Endothelial cell of umbilical vein (primary cell): ENCODE data around the gene S100A5.
A peak's percentile ranks its signal among the peaks of the same experiment; 100 is the strongest.

Source experiments
- EZH2 ChIP-seq: IDR thresholded peaks from 2 replicates; pipeline ENCODE4 v1.6.1; 2012; ENCODE audit warnings: borderline replicate concordance, low read depth, mild to moderate bottlenecking, moderate library complexity, low read length, inconsistent platforms; ENCODE audit not compliant: severe bottlenecking
- POLR2A ChIP-seq: IDR thresholded peaks from 2 replicates; pipeline ENCODE4 v1.6.1; 2012; ENCODE audit warnings: low read depth, mild to moderate bottlenecking, control low read depth, low read length
- TF ChIP-seq, protein P1 (sequence below), 2 donors: IDR thresholded peaks; 1 replicate in 1 of 2; 2 replicates in 1 of 2; pipeline ENCODE4 v1.5.1; 2011; ENCODE audit warnings: low read length in 2 of 2, mild to moderate bottlenecking in 2 of 2, moderate library complexity in 2 of 2, control low read depth in 1 of 2, inconsistent platforms in 1 of 2, low read depth in 1 of 2; ENCODE audit not compliant: insufficient read depth in 1 of 2; ENCODE audit errors: extremely low read depth in 1 of 2
- TF ChIP-seq, protein P2 (sequence below): IDR thresholded peaks from 2 replicates; pipeline ENCODE4 v1.6.1; 2011; ENCODE audit not compliant: insufficient read depth, insufficient read length

DNA sequence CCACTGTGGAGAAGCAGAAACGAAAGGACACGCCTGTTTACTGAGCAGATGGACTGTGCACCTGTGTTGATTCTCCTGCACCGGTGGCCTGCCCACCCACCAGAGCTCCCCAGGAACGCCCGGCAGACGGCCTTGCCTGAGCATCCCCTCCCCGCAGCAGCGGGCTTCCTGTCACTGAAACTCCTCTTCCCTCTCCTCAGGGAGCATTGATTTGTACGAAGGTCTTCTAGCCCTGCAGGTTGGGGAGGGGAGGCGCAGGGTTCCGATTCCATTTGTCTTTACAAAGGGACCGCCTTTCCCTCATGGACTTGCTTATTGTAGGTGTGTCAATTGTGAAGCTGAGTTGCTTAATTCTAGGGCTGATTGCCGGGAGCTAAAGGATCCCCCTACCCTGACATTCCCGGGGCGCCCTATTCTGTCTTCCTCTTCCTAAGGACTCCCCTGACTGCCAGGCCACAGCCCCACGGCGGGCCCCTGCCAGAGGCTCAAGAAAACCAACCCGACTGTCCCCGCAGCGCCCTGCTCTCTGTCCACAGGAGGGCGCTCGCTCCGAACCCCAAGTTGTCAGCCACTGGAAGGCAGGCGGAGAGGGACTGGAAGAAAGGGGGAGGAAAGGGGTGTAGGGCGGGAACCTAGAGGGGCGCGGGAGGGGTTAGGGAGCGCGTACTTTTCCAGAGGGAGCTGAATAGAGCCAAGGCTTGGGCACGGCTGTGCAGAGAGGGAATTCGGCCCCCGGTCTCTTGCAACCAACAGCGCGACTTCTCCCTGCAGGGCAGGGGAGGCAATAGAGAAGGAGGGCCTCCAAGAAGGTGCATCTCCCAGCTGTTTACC lies 7.8 kb downstream of the S100A5 start:
- TF ChIP-seq, protein P1, sequence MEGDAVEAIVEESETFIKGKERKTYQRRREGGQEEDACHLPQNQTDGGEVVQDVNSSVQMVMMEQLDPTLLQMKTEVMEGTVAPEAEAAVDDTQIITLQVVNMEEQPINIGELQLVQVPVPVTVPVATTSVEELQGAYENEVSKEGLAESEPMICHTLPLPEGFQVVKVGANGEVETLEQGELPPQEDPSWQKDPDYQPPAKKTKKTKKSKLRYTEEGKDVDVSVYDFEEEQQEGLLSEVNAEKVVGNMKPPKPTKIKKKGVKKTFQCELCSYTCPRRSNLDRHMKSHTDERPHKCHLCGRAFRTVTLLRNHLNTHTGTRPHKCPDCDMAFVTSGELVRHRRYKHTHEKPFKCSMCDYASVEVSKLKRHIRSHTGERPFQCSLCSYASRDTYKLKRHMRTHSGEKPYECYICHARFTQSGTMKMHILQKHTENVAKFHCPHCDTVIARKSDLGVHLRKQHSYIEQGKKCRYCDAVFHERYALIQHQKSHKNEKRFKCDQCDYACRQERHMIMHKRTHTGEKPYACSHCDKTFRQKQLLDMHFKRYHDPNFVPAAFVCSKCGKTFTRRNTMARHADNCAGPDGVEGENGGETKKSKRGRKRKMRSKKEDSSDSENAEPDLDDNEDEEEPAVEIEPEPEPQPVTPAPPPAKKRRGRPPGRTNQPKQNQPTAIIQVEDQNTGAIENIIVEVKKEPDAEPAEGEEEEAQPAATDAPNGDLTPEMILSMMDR (IDR thresholded peaks at IDR 0.05; ENCODE audit: extremely low read depth in 1 of 2, insufficient read depth in 1 of 2, low read depth in 1 of 2, low read length in 2 of 2), result peak; percentile 90
- no peak for TF ChIP-seq EZH2
- TF ChIP-seq, protein P2, sequence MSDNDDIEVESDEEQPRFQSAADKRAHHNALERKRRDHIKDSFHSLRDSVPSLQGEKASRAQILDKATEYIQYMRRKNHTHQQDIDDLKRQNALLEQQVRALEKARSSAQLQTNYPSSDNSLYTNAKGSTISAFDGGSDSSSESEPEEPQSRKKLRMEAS, result no peak
- no peak for TF ChIP-seq POLR2A
